ENCODE results near the gene B9D1.

B9D1 gene

DNA sequence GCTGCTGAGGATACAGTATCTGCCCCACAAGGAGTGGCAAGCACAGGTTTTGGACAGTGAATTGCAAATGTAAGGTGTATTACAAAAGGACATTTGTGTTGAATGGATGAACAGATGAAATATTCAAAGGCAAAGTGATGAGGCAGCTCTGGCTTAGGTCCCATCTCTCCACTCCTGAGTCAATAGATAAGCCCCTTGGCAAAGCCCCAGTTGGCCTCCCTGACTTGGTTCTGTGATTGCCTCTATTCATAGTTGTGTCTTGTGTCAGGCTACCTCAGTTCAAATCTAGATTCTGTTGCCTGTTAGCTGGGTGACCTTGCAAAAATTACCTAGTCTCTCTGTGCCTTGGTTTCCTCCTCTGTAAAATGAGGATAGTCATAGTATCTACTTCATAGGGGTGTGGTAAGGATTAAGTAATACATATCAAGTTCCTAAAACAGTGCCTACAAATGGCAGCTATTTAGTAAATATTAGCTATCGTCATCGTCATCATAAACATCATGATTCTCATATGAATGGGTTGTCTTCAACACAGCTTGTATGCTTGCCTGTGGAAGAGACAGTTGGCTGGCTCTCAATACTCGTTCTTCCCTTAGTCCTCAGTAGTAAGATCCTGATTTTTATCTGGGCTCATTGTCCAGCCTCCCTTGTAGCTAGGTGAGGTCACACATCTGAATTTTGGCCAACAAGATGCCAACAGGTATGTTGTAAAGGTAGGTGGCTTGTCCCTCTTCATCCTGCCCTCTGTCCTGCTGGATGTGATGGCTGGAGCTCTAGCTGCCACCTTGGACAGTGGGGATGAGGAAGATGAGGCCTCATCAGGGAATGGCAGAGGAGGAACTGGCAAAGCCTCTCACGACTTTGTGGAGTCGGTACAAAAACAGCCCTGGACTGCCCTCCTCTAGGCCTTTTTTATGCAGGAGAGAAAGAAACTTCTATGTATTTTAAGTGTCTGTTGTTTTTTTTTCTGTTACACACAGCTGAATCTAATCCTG is 26.6 kb upstream of the B9D1 start:
- DNase-seq (ENCODE audit: low read depth): no peak

DNA sequence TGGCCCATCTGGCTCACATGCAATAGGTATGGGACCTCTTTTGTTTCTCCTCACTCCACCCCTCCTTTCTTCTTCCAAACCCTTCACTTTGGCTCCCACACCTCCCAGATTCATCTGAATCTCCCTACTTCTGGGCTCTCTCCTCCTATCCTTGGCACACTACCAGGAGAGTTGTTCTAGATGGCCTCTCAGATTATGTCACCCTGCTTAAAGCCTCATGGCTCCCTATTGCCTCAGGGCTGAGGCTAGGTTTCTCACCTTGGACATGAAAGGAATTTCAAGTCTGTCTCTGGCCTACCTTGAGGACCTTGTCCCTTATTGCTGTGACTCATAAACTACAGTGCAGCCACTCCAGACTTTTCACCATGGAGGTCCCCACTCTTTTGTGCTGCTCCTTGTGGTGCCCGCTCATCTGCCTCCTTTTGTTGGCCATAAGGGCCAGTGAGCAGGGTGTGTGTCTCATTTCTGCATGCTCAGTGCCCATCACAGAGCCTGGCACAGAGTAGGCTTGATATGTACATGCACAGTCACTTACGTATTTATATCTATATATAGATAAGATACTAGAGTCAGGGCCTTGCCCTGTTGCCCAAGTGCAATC is 25.5 kb upstream of the B9D1 start:
- peak; percentile 79 for DNase-seq (ENCODE audit: low read depth)

DNA sequence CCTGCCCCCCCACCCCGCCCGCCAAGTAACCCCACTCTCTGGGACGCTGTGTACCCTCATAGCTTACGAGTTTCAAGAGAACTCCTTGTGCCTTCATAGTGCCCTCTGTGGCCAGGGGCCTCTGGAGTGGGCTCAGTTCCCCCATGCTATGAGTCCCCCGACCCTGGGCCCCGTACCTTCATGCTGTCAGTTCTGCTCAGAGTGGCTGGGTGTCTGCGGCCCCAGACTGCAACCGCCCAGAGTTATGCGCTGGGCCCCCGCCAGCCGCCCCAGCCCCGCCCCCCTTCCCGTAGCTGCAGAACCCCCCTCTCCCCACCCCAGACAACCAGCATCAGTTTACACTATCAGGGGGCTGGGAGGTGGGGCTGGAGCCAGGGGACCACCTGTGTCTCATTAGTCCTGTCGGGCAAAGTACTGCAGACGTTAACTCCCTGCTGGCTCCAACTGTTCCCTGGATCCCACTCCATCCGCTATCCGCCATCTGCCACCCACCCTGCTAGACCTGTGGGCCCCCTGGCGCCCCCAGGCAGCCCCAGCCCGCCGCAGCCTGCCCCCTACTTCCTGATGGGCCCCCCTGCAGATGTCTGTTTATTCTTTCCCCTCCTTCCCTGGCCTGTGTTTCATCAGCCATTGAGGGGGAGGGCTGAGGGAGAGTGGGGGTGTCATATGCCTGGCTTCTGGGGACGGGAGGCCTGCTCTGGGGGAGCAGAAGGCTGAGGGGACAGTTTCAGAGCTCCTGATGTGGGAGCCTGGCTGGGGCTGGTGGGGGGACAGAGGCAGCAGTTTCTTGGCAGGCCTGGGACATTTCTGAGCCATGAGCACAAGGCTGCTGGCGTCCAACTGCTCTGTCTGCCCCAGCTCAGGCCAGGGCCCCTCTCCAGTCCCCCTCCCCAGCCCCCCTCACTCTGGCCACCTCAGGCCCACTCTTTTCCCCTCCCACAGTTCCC is 24.7 kb upstream of the B9D1 start, which contains the start of gene MFAP4:
Gene MFAP4, minus strand, starts transcription at position 217 of the 947 bp plus-strand sequence. Its CDS starts 35 bp downstream, at position 182.
- peak; percentile 96 for DNase-seq (ENCODE audit: low read depth)

DNA sequence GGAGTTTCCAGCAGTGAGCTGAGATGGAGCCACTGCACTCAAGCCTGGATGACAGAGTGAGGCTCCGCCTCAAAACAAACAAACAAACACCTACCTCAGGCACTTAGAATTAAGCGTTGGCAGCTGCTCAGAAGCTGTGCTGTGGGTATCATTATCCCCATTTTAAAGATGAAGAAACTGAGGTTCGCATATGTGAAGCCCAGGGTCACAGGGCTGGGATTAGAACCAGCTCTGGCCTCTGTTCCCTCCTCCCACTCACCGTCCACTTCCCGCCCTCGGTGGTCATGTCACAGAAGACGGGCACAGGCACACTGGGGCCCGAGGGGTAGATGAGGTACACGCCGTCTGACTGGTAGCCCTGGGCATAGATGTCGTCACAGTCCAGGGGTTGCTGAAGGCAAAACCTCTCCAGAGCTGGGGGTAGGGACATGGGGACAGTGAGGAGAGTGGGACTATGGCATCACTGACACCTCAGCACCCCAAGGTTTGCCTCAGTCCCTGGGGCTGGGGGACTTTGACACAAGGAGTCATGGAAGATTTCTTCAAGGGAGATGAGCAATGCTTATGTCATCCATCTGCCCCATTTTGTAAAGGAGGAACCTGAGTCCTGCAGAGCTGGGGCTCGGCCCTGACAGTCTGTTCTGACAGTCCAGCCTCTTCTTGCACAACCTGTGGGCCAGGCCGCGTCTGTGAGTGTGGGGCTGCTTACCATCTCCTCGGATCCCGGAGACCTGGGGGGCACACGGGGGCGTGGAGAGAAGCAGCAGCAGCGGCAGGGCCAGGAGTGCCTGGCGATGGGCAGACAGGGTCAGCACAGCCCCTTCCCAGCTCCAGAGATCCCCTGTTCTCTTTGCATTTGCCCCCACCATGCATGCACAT is 23.8 kb upstream of the B9D1 start:
- peak; percentile 83 for DNase-seq (ENCODE audit: low read depth)

DNA sequence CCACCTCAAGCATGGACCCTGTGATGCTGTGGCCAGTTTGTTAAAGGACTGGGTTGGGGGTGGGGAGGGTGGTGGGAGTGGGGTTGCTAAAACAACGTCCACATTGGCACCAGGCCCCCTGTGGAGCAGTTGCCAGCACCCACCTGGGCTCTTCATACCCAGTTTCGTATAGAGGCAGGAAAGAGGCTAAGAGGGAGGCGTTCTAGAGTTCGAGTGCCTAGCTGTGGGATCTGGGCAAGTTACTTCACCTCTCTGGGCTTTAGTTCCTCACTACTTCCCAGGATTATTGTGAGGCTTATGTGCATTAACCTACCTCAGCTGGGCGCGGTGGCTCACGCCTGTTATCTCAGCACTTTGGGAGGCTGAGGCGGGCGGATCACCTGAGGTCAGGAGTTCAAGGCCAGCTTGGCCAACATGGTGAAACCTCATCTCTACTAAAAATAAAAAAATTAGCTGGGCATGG is 23.0 kb upstream of the B9D1 start:
- no peak for DNase-seq (ENCODE audit: low read depth)

DNA sequence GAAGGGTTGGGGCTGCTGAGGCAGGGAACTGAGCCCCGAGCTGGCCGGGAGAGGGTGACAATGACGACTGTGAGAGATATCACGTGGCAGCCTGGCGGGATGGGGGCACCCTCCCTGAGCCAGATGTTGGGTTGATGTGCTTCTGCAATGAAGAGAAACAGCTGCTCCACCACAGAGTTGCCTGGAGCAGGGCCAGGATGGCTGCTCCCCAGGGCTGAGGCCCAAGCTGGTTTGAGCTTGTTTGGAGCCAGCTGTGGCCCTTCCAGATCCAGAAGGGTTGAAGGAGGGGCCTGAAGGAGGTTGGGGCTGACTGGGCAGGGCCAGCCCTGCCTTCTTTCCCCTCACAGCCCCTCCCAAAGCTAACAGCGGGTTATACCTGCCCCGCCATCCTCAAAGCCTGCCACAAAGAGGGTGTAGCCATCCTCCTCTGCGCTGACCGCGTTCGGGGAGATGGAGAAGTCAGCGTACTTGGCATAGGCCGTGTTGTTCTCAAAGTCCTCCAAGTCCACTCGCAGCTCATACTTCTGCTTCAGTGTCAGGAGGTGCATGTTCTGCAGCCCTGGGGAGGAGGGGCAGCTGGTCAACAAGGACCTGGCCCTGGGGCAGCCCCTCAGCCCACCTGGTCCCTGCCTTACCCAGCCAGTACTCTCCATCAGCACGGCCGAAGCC is 22.3 kb upstream of the B9D1 start:
- peak; percentile 98 for DNase-seq (ENCODE audit: low read depth)

GRCh38 chr17:19383681-19384470 is 21.4 kb upstream of the B9D1 start:
- DNase-seq (ENCODE audit: low read depth): no peak

- no peak for DNase-seq (ENCODE audit: low read depth)
Measured at GRCh38 chr17:19382531-19383444, 20.3 kb upstream of the B9D1 start.

GRCh38 chr17:19381741-19382444 is 19.4 kb upstream of the B9D1 start:
- no peak for DNase-seq (ENCODE audit: low read depth)

GRCh38 chr17:19381361-19381740 is 18.8 kb upstream of the B9D1 start:
- no peak for DNase-seq (ENCODE audit: low read depth)

- no peak for DNase-seq (ENCODE audit: low read depth)
Measured at GRCh38 chr17:19380481-19381301, 18.2 kb upstream of the B9D1 start.

DNA sequence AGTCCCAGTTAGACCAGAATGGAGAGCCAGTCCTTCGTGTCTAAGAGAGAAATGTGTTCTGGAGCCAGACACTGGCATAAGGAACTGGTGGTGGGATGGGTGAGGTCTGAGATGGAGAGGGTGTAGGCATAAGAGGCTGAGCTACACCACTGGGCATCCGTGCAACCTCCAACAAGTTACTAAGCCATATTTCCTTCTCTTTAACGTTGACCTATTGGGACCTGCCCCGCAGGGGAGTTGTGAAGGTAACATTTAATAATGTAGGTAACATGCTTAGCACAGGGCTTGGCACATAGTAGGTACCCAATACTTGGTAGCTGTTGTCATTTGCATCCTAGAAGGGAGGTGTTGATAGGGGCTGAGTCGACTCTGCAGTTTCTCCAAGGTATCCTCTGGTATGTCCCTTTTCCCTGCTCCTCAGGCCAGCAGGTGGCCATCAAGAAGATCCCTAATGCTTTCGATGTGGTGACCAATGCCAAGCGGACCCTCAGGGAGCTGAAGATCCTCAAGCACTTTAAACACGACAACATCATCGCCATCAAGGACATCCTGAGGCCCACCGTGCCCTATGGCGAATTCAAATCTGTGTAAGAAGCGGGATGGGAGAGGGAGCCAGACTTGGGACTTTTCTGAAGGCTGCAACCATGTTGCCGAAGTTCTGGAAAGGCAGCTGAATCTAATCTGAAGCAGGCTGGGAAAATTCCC is 17.0 kb upstream of the B9D1 start:
- no peak for DNase-seq (ENCODE audit: low read depth)

DNA sequence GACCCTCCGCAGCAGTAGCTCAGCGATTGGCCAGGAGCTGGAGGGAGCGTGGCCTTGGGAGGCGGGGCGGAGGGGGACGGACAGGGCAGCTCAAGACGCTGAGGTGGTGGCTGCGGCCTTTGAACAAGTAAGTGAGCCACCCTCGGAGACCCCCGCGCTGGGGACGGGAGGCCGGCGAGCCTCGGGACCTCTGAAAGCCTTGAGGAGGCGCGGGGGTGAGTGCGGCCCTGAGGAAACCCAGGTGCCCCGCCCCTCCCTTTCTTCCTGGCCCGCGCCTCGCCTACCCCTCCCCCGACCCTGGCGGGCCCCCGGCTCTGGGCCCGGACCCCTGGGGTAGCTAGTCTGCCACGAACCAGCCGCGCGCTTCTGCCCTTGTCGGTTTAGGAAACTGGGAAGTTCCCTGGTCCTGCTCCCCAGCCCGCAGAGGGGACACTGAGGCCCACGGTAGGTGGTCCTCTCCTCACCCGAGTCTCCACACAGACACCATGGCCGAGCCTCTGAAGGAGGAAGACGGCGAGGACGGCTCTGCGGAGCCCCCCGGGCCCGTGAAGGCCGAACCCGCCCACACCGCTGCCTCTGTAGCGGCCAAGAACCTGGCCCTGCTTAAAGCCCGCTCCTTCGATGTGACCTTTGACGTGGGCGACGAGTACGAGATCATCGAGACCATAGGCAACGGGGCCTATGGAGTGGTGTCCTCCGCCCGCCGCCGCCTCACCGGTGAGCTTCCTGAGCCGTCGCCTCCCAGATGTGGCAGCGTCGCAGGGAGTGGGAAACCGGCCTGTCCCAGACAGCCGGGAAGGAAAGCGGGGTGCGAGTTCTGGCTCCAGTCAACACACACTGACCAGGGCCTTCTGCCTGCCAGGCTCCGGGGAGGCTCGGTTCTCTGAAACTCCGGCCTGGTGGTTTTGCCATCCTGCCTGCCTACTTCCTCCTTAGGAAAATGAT is 16.2 kb upstream of the B9D1 start, which contains the start of gene MAPK7:
Gene MAPK7, plus strand, starts transcription at position 83 of the 945 bp plus-strand sequence. Its CDS starts 403 bp downstream, at position 486.
- DNase-seq (ENCODE audit: low read depth): no peak

DNA sequence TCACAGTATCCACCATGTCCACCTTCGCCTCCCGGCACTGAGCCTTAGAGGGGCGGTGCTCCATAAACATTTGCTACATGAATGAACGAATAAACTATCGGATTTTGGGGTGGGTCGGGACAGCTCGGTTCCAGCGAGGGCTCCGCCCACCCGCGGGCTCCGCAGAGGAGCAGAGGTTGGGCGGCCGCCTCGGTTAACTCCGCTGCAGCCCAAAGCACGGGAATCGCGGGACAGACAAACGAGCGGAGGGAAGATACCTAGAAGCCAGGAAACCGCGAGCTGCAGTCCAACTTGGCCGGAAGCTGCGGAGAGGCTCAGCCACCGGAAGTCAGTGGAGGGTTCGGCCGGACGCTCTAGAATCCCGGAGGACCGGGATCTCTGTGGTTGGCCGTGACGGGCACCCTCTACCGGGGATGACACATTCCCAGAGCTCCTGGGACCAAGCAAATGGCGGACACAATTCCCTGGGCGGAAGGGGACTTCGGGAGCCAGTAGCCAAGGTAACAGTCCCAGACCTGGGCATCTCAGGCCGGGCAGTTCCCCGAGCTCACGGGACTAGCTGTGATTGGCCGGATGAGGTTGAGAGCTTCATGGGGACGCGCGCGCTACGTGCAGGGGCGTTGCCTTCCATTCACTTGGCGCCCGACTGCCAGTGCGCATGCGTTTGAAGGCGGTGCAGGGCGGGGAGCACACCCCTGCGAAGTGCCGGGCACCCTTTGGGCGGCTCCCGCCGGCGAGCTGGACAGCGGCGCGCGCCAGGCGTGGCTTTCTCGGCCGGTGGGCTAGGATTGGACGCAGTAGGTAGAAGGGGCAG is 15.3 kb upstream of the B9D1 start:
- peak; percentile 99 for DNase-seq (ENCODE audit: low read depth)
